Measurements from ENCODE around the gene BRD1. TPM values are rescaled to one million over a fixed set of nuclear protein-coding genes. Genes with fewer than 3 reads are reported as not detected.

The BRD1 gene
- total RNA-seq, 1 donor from 2014 or later, result 40.3 TPM

DNA sequence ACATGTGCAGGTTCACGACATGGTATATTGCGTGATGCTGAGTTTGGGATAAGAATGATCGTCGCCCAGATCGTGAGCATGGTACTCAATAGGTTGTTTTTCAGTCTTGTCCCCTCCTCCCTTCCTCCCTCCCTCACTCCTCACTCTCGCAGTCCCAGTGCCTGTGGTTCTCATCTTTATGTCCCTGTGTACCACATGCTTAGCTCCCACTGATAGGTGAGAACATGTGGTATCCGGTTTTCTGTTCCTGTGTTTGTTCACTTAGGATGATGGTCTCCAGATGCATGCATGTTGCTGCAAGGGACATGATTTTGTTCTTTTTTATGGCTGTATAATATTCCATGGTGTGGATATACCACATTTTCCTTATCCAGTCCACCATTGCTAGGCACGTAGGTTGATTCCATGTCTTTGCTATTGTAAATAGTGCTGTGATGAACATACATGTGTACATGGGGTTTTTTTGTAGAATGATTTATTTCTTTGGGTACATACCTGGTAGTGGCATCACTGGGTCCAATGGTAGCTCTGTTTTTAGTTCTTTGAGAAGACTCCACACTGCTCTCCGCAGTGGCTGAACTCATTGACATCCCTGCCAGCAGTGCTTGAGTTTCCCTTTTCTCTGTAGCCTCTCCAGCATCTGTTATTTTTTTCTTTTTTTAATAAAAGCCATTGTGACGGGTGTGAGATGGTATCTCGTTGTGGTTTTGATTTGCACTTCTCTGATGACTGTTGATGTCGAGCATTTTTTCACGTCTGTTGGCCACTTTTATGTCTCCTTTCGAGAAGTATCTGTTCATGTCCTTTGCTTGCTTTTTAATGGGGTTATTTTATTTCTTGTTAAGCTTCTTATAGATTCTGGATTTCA is 42.4 kb upstream of the BRD1 start:
- Mint-ChIP-seq H3K4me3 (ENCODE audit: unreplicated experiment) (peak overlapping the region; percentile 56), H3K27ac (ENCODE audit: unreplicated experiment) (no peak overlapping the region), H3K36me3 (ENCODE audit: low read depth, unreplicated experiment) (peaks cover 35% of the 10 kb centered on the region), H3K4me1 (ENCODE audit: unreplicated experiment) (no peaks in the 10 kb centered on the region), H3K27me3 (ENCODE audit: unreplicated experiment) (peaks cover 1% of the 10 kb centered on the region), H3K9me3 (ENCODE audit: unreplicated experiment) (peaks cover 8% of the 10 kb centered on the region)
- TF ChIP-seq, protein P1, sequence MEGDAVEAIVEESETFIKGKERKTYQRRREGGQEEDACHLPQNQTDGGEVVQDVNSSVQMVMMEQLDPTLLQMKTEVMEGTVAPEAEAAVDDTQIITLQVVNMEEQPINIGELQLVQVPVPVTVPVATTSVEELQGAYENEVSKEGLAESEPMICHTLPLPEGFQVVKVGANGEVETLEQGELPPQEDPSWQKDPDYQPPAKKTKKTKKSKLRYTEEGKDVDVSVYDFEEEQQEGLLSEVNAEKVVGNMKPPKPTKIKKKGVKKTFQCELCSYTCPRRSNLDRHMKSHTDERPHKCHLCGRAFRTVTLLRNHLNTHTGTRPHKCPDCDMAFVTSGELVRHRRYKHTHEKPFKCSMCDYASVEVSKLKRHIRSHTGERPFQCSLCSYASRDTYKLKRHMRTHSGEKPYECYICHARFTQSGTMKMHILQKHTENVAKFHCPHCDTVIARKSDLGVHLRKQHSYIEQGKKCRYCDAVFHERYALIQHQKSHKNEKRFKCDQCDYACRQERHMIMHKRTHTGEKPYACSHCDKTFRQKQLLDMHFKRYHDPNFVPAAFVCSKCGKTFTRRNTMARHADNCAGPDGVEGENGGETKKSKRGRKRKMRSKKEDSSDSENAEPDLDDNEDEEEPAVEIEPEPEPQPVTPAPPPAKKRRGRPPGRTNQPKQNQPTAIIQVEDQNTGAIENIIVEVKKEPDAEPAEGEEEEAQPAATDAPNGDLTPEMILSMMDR (IDR thresholded peaks at IDR 0.05; ENCODE audit: unreplicated experiment), result no peak
- DNase-seq (ENCODE audit: low spot score), result no peak

GRCh38 chr22:49869086-49869830 is 41.6 kb upstream of the BRD1 start:
- Mint-ChIP-seq H3K9me3 (ENCODE audit: unreplicated experiment) (peaks cover 8% of the 10 kb centered on the region), H3K4me3 (ENCODE audit: unreplicated experiment) (peak overlapping the region; percentile 2), H3K27me3 (ENCODE audit: unreplicated experiment) (peaks cover 1% of the 10 kb centered on the region), H3K4me1 (ENCODE audit: unreplicated experiment) (no peaks in the 10 kb centered on the region), H3K36me3 (ENCODE audit: low read depth, unreplicated experiment) (peaks cover 37% of the 10 kb centered on the region), H3K27ac (ENCODE audit: unreplicated experiment) (no peak overlapping the region)
- TF ChIP-seq, protein P1 (IDR thresholded peaks at IDR 0.05; ENCODE audit: unreplicated experiment), result no peak
- DNase-seq (ENCODE audit: low spot score), result no peak

DNA sequence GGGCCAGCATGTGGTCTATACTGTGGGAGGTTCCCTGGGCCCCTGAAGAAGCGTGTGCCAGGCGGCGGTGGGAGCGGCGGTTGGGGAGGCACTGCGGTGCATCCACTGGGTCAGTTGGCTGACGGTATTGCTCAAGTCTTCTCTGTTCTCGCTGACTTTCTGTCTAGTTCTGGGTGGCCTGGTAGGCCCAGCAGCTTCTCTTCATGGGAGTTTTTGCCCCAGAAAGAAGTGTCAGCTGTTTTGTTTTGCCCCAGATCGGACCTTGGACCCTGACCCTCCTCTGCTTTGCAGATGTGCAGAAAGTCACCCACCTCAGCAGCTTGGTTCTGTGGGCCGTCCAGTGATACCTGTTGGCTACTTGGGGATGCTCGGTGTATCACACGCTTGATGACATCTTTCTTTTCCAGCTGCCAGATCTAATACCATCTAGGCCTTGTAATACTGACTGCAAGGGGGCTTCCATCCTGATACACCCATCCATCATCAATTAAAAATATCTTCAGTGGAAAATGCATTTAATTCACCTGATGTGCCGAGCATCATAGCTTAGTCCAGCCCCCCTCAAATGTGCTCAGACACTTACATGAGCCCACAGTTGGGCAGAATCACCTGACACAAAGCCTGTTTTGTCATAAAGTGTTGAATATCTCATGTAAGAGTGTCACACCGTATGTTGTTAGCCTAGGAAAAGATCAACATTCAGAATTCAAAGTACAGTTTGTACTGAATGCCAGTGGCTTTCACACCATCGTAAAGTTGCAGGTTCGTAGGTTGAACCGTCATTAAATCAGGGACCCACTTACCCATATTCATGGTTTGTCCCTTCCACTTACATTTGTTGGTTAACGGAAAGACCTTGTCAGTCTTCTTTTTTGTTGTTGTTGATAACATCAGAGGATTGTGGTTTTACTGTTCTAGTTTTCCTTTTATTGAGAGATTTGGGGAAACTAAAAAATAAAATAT is 39.9 kb upstream of the BRD1 start:
- peaks cover 1% of the 10 kb centered on the region for H3K27me3 Mint-ChIP-seq (ENCODE audit: unreplicated experiment)
- H3K27ac Mint-ChIP-seq (ENCODE audit: unreplicated experiment), result no peak overlapping the region
- H3K4me3 Mint-ChIP-seq (ENCODE audit: unreplicated experiment), result no peak overlapping the region
- peaks cover 8% of the 10 kb centered on the region for H3K9me3 Mint-ChIP-seq (ENCODE audit: unreplicated experiment)
- no peaks in the 10 kb centered on the region for H3K4me1 Mint-ChIP-seq (ENCODE audit: unreplicated experiment)
- TF ChIP-seq, protein P1 (IDR thresholded peaks at IDR 0.05; ENCODE audit: unreplicated experiment), result no peak
- no peak for DNase-seq (ENCODE audit: low spot score)
- peaks cover 39% of the 10 kb centered on the region for H3K36me3 Mint-ChIP-seq (ENCODE audit: low read depth, unreplicated experiment)

DNA sequence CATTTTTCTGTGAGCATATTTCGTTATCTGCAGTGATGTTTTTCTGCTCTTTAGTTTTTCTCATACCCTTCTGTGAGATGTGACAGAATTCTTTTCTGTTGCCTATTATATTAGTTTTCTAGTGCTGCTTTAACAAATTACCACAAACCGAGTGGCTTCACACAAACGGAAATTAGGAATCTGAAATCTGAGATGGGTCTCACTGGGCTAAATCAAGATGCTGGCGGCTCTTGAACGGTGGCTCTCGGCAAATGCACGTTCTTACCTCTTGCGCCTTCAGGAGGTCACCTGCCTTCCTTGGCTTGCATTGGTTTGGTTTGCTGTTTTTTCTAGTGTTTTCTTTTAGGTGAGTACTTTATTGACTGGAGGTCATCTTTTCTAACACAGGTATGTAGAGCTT is 39.0 kb upstream of the BRD1 start:
- no peaks in the 10 kb centered on the region for H3K4me1 Mint-ChIP-seq (ENCODE audit: unreplicated experiment)
- TF ChIP-seq, protein P1 (IDR thresholded peaks at IDR 0.05; ENCODE audit: unreplicated experiment), result no peak
- DNase-seq (ENCODE audit: low spot score), result no peak
- peaks cover 1% of the 10 kb centered on the region for H3K27me3 Mint-ChIP-seq (ENCODE audit: unreplicated experiment)
- no peak overlapping the region for H3K4me3 Mint-ChIP-seq (ENCODE audit: unreplicated experiment)
- peaks cover 39% of the 10 kb centered on the region for H3K36me3 Mint-ChIP-seq (ENCODE audit: low read depth, unreplicated experiment)
- peaks cover 8% of the 10 kb centered on the region for H3K9me3 Mint-ChIP-seq (ENCODE audit: unreplicated experiment)
- no peak overlapping the region for H3K27ac Mint-ChIP-seq (ENCODE audit: unreplicated experiment)

Data from endothelial cell (in vitro differentiated cells).